A673 (cell line): Measurements from ENCODE around the gene LAMB3. TPM values are rescaled to one million over a fixed set of nuclear protein-coding genes. Genes with fewer than 3 reads are reported as not detected.

ENCODE experiments used
- BruUV-seq: library from RNA; stranded (reverse); fragments of 400-500 nt; replicated peaks from 2 replicates; lab custom pipeline; 2021; lab: Mats Ljungman, UMichigan
- CTCF ChIA-PET: fragments of 300-600 bp; sonication (Branson Sonifier 250); formaldehyde crosslinking; loops from one replicate; lab custom pipeline; 2022; ENCODE audit warnings: antibody characterized with exemption; lab: Charles Lee
- POLR2A ChIA-PET: fragments of 300-600 bp; sonication (Branson Sonifier 250); formaldehyde crosslinking; loops from one replicate; lab custom pipeline; 2022; ENCODE audit warnings: antibody characterized with exemption; ENCODE audit not compliant: low non-redundant PET; lab: Charles Lee
- DNase-seq: peaks from one replicate; pipeline ENCODE4 v3.0.0-alpha.2; 2015; ENCODE audit warnings: low spot score
- H3K27ac ChIP-seq: fragments of 200-600 bp; sonication (generic); 2 replicates; pipeline ENCODE4 v1.5.1; 2016; ENCODE audit warnings: mixed run types, low read depth, mild to moderate bottlenecking, mixed read lengths, antibody characterized with exemption, low read length; ENCODE audit not compliant: poor library complexity, severe bottlenecking
- H3K27me3 ChIP-seq: fragments of 200-600 bp; sonication (generic); replicated peaks from 2 replicates; pipeline ENCODE4 v1.6.1; 2017; ENCODE audit warnings: mixed run types, low read depth, mild to moderate bottlenecking, mixed read lengths, antibody characterized with exemption, low read length; ENCODE audit not compliant: insufficient read depth, poor library complexity
- H3K36me3 ChIP-seq: fragments of 200-600 bp; sonication (generic); 2 replicates; pipeline ENCODE4 v1.6.1; 2016; ENCODE audit warnings: mixed run types, mild to moderate bottlenecking, mixed read lengths, antibody characterized with exemption, low read length; ENCODE audit not compliant: insufficient read depth, poor library complexity, severe bottlenecking
- H3K4me1 ChIP-seq: fragments of 200-600 bp; sonication (generic); 2 replicates; pipeline ENCODE4 v1.6.1; 2017; ENCODE audit warnings: mixed run types, mild to moderate bottlenecking, mixed read lengths, antibody characterized with exemption, low read length; ENCODE audit not compliant: insufficient read depth, poor library complexity, severe bottlenecking
- H3K4me3 ChIP-seq: fragments of 200-600 bp; sonication (generic); 2 replicates; pipeline ENCODE4 v1.5.1; 2016; ENCODE audit warnings: low read depth, mixed run types, mild to moderate bottlenecking, mixed read lengths, low read length; ENCODE audit not compliant: poor library complexity, severe bottlenecking
- H3K9me3 ChIP-seq: fragments of 200-600 bp; sonication (generic); 2 replicates; pipeline ENCODE4 v1.6.1; 2016; ENCODE audit warnings: mixed run types, low read depth, mild to moderate bottlenecking, mixed read lengths, antibody characterized with exemption, low read length; ENCODE audit not compliant: poor library complexity, severe bottlenecking
- EZH2 ChIP-seq: fragments of 200-600 bp; sonication (generic); IDR thresholded peaks from 2 replicates; pipeline ENCODE4 v1.6.1; 2017; ENCODE audit warnings: borderline replicate concordance, low read depth, mild to moderate bottlenecking, mixed read lengths, antibody characterized with exemption, low read length; ENCODE audit not compliant: poor library complexity, severe bottlenecking
- intact Hi-C: fragments of 100-400 bp; cut with micrococcal nuclease; formaldehyde crosslinking; loops from one replicate; pipeline ENCODE4 v1.10.0; 2022; ENCODE audit not compliant: unreplicated experiment
- total RNA-seq: library from RNA; stranded (reverse); gene quantifications from 2 replicates; pipeline ENCODE4 v1.2.3, GENCODE V29; 2021
- TF ChIP-seq, protein P1 (sequence below): fragments of 300-800, 200-600 bp; sonication (generic); conservative IDR thresholded peaks from 2 replicates; pipeline ENCODE4 v1.5.1; 2017; ENCODE audit warnings: low read depth, mild to moderate bottlenecking, antibody characterized with exemption, low read length, moderate library complexity, mixed read lengths

LAMB3 gene
- total RNA-seq, 1 experiment from 2014 or later = 12.7 TPM

DNA sequence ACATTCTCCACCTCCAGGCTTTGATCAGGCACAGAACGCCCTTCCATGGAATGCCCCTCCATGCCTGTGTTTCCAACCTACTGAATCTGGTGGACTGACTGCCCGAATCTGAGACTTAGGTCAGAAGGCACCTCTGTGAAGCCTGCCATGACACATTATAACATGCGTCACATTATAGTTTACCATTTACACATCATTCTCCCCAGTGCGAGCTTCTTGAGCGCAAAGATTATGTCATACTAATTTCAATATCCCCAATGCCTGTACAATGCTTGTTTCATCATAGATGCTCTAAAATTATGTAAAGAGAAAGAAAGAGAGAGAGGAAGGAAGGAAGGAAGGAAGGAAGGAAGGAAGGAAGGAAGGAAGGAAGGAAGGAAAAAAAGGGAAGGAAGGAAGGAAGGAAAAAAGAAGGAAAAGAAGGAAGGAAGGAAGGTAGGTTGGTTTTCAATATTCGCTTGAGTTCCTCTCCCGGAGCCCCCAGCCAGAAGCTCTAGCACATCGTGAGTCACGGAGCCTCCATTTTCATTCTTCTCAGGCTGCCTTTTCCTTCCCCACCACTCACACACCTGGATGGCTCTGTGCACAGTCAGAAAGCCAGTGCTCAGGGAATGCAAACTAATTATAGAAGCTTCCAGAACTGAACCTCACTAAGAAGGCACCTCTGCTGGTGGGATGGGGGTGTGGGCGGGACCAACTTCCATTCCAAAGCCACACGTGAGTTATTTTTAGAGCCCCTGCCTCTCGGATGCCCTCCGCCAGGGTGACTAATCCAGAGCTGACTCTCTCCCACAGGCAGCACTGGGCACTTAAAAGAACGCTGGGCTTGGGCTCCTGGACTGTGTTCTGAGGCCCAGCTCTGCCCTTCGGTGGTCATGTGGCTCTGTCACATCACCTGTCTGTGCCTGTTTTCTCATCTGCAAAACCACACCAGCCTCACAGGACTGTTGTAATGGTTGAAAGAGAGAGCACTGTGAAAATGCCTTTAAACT is 27.4 kb downstream of the LAMB3 start:
- H3K27me3 ChIP-seq = no peaks in the 10 kb centered on the region
- H3K4me3 ChIP-seq = no peak overlapping the region
- BruUV-seq = TSS peak; percentile 78
- ChIA-PET CTCF (interaction anchor here (0.6 to 1.5 kb wide), 3 partner anchors 27 to 55 kb away, joined by 3 to 4 read pairs (median 3); no protein-coding TSS in a partner anchor), POLR2A (interaction anchor here (0.6 kb wide), 2 partner anchors 128 to 284 kb away, joined by 3 read pairs; no protein-coding TSS in a partner anchor)
- H3K9me3 ChIP-seq = no peaks in the 10 kb centered on the region
- TF ChIP-seq EZH2 = no peak
- H3K4me1 ChIP-seq = peaks cover 77% of the 10 kb centered on the region
- DNase-seq = peak; percentile 89
- no peaks in the 10 kb centered on the region for H3K36me3 ChIP-seq
- intact Hi-C loops = loop anchor here (1.0 to 5.0 kb wide), 2 partner anchors 68 to 282 kb away; no protein-coding TSS in a partner anchor
- peak overlapping the region; percentile 90 for H3K27ac ChIP-seq

GRCh38 chr1:209622841-209623829 is 29.1 kb downstream of the LAMB3 start:
- TF ChIP-seq, protein P1, sequence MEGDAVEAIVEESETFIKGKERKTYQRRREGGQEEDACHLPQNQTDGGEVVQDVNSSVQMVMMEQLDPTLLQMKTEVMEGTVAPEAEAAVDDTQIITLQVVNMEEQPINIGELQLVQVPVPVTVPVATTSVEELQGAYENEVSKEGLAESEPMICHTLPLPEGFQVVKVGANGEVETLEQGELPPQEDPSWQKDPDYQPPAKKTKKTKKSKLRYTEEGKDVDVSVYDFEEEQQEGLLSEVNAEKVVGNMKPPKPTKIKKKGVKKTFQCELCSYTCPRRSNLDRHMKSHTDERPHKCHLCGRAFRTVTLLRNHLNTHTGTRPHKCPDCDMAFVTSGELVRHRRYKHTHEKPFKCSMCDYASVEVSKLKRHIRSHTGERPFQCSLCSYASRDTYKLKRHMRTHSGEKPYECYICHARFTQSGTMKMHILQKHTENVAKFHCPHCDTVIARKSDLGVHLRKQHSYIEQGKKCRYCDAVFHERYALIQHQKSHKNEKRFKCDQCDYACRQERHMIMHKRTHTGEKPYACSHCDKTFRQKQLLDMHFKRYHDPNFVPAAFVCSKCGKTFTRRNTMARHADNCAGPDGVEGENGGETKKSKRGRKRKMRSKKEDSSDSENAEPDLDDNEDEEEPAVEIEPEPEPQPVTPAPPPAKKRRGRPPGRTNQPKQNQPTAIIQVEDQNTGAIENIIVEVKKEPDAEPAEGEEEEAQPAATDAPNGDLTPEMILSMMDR = no peak
- TF ChIP-seq EZH2 = no peak
- peak; percentile 21 for DNase-seq
- Histone ChIP-seq H3K9me3 (no peaks in the 10 kb centered on the region), H3K4me3 (no peak overlapping the region), H3K36me3 (no peaks in the 10 kb centered on the region), H3K27ac (peak overlapping the region; percentile 90), H3K27me3 (no peaks in the 10 kb centered on the region), H3K4me1 (peaks cover 94% of the 10 kb centered on the region)
- intact Hi-C loops = loop anchor here (5.0 kb wide), 1 partner anchor 284 kb away; no protein-coding TSS in a partner anchor
- BruUV-seq = no TSS peak
- ChIA-PET POLR2A (no interaction called here), CTCF (no interaction called here)

DNA sequence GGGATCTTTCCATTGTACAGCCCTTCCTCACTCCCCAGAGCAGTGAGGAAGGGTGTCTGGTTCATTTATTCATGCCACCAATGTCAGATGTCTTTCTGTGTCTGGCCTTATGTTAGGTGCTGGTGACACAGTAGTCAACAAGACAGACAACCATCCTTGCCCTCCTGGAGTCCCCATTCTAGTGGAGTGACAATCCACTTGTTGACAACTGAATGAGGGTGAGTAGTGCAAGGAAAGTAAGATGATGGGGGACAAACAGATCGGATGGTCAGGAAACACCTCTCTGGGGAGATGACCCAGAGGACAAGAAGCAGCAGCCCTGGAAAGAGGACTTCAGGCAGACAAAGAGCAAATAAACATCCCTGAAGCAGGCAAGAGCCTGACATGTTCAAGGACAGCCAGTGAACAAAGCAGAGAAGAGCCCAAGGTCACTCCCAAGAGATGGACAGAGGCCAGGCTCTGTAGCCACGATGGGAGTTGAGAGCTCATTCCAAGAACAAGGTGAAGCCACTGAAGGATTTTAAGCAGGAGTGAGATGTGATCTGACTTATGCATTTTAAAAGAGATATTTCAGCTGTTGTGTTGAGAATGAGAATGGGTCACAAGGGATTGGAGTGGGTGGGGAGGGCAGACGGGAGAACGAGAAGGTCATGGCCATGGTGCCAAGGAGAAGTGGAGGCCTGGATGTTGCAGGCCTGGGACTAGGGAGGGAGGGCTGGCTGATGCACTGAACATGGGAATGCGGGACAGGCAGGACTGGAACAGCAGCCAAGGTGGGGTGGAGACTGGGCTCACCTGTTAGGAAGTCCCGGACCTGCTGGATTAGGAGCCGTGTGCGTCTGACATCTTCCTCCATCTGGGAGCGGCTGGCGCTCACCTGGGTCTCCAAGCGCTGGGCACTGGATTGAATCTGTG is 30.2 kb downstream of the LAMB3 start:
- ChIA-PET CTCF (no interaction called here), POLR2A (no interaction called here)
- intact Hi-C loops = loop anchor here (5.0 kb wide), 1 partner anchor 285 kb away; no protein-coding TSS in a partner anchor
- TF ChIP-seq, protein P1 = no peak
- TF ChIP-seq EZH2 = no peak
- no peaks in the 10 kb centered on the region for H3K27me3 ChIP-seq
- no peak overlapping the region for H3K4me3 ChIP-seq
- no peaks in the 10 kb centered on the region for H3K9me3 ChIP-seq
- no peaks in the 10 kb centered on the region for H3K36me3 ChIP-seq
- peak overlapping the region; percentile 81 for H3K27ac ChIP-seq
- TSS peak; percentile 1 for BruUV-seq
- DNase-seq = no peak
- H3K4me1 ChIP-seq = peaks cover 83% of the 10 kb centered on the region
